Measurements from ENCODE around the gene ACTL9. TPM values are rescaled to one million over a fixed set of nuclear protein-coding genes. Genes with fewer than 3 reads are reported as not detected.

Gene ACTL9
- total RNA-seq, 1 donor from 2014 or later: not detected

DNA sequence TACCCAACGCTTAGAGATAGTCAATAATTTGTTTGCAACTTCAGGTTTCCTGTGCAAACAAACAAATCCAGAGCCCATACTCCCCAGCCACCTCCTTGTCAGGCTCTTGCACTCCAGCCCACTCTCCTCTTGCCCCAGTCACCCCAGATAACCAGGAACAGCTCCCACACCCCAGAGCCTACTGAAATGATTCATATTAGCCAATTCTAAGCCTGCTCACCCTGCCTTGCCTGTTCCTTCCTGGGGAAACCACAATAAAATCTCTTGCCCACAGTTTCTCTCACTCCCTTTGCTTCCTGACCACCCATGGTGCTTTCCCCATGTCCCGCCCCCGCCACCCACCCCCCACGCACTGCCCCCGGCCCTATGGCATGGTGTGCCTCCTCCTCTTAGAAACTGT lies 3.8 kb upstream of the ACTL9 start:
- Mint-ChIP-seq H3K27ac (ENCODE audit: unreplicated experiment) (no peak overlapping the region), H3K4me1 (ENCODE audit: low read depth, unreplicated experiment) (no peaks in the 10 kb centered on the region), H3K9me3 (ENCODE audit: unreplicated experiment) (peaks cover 9% of the 10 kb centered on the region), H3K4me3 (ENCODE audit: unreplicated experiment) (no peak overlapping the region), H3K36me3 (ENCODE audit: low read depth, unreplicated experiment) (no peaks in the 10 kb centered on the region), H3K27me3 (ENCODE audit: low read depth, unreplicated experiment) (no peaks in the 10 kb centered on the region)
- DNase-seq (ENCODE audit: low read depth) (no peak), FAIRE-seq (no peak)
- Histone ChIP-seq H3K9ac (ENCODE audit: low read length) (no peak overlapping the region), H3K27ac (ENCODE audit: low read depth, low read length) (no peak overlapping the region), H4K20me1 (ENCODE audit: insufficient read depth, low read length) (no peaks in the 10 kb centered on the region), H3K4me2 (ENCODE audit: low read length) (no peak overlapping the region), H3K4me1 (ENCODE audit: insufficient read depth, low read length) (no peaks in the 10 kb centered on the region), H2AFZ (ENCODE audit: low read depth, low read length) (no peak overlapping the region), H3K79me2 (ENCODE audit: insufficient read depth, low read length) (no peaks in the 10 kb centered on the region), H3K4me3 (ENCODE audit: insufficient read depth, low read depth, low read length) (no peak overlapping the region), H3K36me3 (ENCODE audit: insufficient read depth, low read length) (no peaks in the 10 kb centered on the region), H3K9me3 (ENCODE audit: insufficient read depth, low read depth, low read length) (no peaks in the 10 kb centered on the region), H3K27me3 (ENCODE audit: insufficient read depth, low read length) (no peaks in the 10 kb centered on the region)
- TF ChIP-seq, protein P1, sequence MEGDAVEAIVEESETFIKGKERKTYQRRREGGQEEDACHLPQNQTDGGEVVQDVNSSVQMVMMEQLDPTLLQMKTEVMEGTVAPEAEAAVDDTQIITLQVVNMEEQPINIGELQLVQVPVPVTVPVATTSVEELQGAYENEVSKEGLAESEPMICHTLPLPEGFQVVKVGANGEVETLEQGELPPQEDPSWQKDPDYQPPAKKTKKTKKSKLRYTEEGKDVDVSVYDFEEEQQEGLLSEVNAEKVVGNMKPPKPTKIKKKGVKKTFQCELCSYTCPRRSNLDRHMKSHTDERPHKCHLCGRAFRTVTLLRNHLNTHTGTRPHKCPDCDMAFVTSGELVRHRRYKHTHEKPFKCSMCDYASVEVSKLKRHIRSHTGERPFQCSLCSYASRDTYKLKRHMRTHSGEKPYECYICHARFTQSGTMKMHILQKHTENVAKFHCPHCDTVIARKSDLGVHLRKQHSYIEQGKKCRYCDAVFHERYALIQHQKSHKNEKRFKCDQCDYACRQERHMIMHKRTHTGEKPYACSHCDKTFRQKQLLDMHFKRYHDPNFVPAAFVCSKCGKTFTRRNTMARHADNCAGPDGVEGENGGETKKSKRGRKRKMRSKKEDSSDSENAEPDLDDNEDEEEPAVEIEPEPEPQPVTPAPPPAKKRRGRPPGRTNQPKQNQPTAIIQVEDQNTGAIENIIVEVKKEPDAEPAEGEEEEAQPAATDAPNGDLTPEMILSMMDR (IDR thresholded peaks at IDR 0.05; ENCODE audit: insufficient read depth, low read depth, low read length): no peak
- no peak for TF ChIP-seq EZH2 (IDR thresholded peaks at IDR 0.05; ENCODE audit: insufficient read depth, low read length)

- no peak for FAIRE-seq
- Histone ChIP-seq H2AFZ (ENCODE audit: low read depth, low read length) (no peak overlapping the region), H3K36me3 (ENCODE audit: insufficient read depth, low read length) (no peaks in the 10 kb centered on the region), H3K4me1 (ENCODE audit: insufficient read depth, low read length) (no peaks in the 10 kb centered on the region), H3K9ac (ENCODE audit: low read length) (no peak overlapping the region), H3K79me2 (ENCODE audit: insufficient read depth, low read length) (no peaks in the 10 kb centered on the region), H3K4me3 (ENCODE audit: insufficient read depth, low read depth, low read length) (no peak overlapping the region), H4K20me1 (ENCODE audit: insufficient read depth, low read length) (no peaks in the 10 kb centered on the region), H3K4me2 (ENCODE audit: low read length) (no peak overlapping the region), H3K27ac (ENCODE audit: low read depth, low read length) (no peak overlapping the region), H3K27me3 (ENCODE audit: insufficient read depth, low read length) (no peaks in the 10 kb centered on the region), H3K9me3 (ENCODE audit: insufficient read depth, low read depth, low read length) (no peaks in the 10 kb centered on the region)
- Mint-ChIP-seq H3K36me3 (ENCODE audit: low read depth, unreplicated experiment) (no peaks in the 10 kb centered on the region), H3K4me3 (ENCODE audit: unreplicated experiment) (no peak overlapping the region), H3K27ac (ENCODE audit: unreplicated experiment) (no peak overlapping the region), H3K9me3 (ENCODE audit: unreplicated experiment) (peaks cover 18% of the 10 kb centered on the region), H3K4me1 (ENCODE audit: low read depth, unreplicated experiment) (no peaks in the 10 kb centered on the region), H3K27me3 (ENCODE audit: low read depth, unreplicated experiment) (no peaks in the 10 kb centered on the region)
- no peak for DNase-seq (ENCODE audit: low read depth)
- TF ChIP-seq, protein P1 (IDR thresholded peaks at IDR 0.05; ENCODE audit: insufficient read depth, low read depth, low read length): no peak
- no peak for TF ChIP-seq EZH2 (IDR thresholded peaks at IDR 0.05; ENCODE audit: insufficient read depth, low read length)
Measured at GRCh38 chr19:8700956-8701355, 2.4 kb upstream of the ACTL9 start.

DNA sequence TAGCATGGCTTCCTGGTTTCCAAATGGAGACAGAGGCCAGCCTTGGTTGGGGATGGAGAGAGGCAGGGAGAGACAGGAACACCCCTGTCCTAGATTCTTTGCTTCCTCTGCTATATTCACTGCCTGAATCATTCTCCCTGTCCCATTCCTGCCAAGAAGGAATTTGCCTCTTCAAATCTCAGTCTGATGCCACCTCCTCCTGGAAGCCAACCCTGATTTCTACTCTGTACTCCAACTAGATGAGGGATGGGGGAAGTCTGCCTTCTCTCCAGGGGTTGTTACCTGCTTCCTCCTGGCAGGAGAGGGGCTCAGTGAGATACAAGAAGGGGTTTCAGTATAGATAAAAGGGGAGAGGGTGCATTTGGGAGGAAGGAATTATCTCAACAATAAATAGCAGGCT lies 1.3 kb upstream of the ACTL9 start:
- H4K20me1 ChIP-seq (ENCODE audit: insufficient read depth, low read length): no peaks in the 10 kb centered on the region
- FAIRE-seq (no peak), DNase-seq (ENCODE audit: low read depth) (no peak)
- no peak overlapping the region for H3K9ac ChIP-seq (ENCODE audit: low read length)
- no peak overlapping the region for H2AFZ ChIP-seq (ENCODE audit: low read depth, low read length)
- no peaks in the 10 kb centered on the region for H3K4me1 ChIP-seq (ENCODE audit: insufficient read depth, low read length)
- no peaks in the 10 kb centered on the region for H3K9me3 ChIP-seq (ENCODE audit: insufficient read depth, low read depth, low read length)
- no peaks in the 10 kb centered on the region for H3K27me3 ChIP-seq (ENCODE audit: insufficient read depth, low read length)
- Mint-ChIP-seq H3K4me3 (ENCODE audit: unreplicated experiment) (no peak overlapping the region), H3K9me3 (ENCODE audit: unreplicated experiment) (peaks cover 23% of the 10 kb centered on the region), H3K4me1 (ENCODE audit: low read depth, unreplicated experiment) (no peaks in the 10 kb centered on the region), H3K36me3 (ENCODE audit: low read depth, unreplicated experiment) (no peaks in the 10 kb centered on the region), H3K27ac (ENCODE audit: unreplicated experiment) (no peak overlapping the region), H3K27me3 (ENCODE audit: low read depth, unreplicated experiment) (no peaks in the 10 kb centered on the region)
- H3K4me3 ChIP-seq (ENCODE audit: insufficient read depth, low read depth, low read length): no peak overlapping the region
- H3K79me2 ChIP-seq (ENCODE audit: insufficient read depth, low read length): no peaks in the 10 kb centered on the region
- no peak overlapping the region for H3K4me2 ChIP-seq (ENCODE audit: low read length)
- no peaks in the 10 kb centered on the region for H3K36me3 ChIP-seq (ENCODE audit: insufficient read depth, low read length)
- TF ChIP-seq EZH2 (IDR thresholded peaks at IDR 0.05; ENCODE audit: insufficient read depth, low read length): no peak
- TF ChIP-seq, protein P1 (IDR thresholded peaks at IDR 0.05; ENCODE audit: insufficient read depth, low read depth, low read length): no peak
- no peak overlapping the region for H3K27ac ChIP-seq (ENCODE audit: low read depth, low read length)
